Measurements from ENCODE around the gene NUDT2. TPM values are rescaled to one million over a fixed set of nuclear protein-coding genes. Genes with fewer than 3 reads are reported as not detected.
A peak's percentile ranks its signal among the peaks of the same experiment; 100 is the strongest.

Gene NUDT2
- total RNA-seq, 1 donor from 2014 or later = 22.6 TPM

- DNase-seq (ENCODE audit: low spot score) = no peak
Observed at GRCh38 chr9:34370335-34370969, 41.1 kb downstream of the NUDT2 start.

GRCh38 chr9:34370970-34371880, 41.9 kb downstream of the NUDT2 start:
- DNase-seq (ENCODE audit: low spot score) = no peak

- no peak for DNase-seq (ENCODE audit: low spot score)
Observed at GRCh38 chr9:34371886-34372466, 42.6 kb downstream of the NUDT2 start.

GRCh38 chr9:34372467-34373011, 43.2 kb downstream of the NUDT2 start:
- peak; percentile 44 for DNase-seq (ENCODE audit: low spot score)

- no peak for DNase-seq (ENCODE audit: low spot score)
Observed at GRCh38 chr9:34373749-34374148, 44.4 kb downstream of the NUDT2 start.

GRCh38 chr9:34374339-34374738, 45.0 kb downstream of the NUDT2 start:
- no peak for DNase-seq (ENCODE audit: low spot score)

DNA sequence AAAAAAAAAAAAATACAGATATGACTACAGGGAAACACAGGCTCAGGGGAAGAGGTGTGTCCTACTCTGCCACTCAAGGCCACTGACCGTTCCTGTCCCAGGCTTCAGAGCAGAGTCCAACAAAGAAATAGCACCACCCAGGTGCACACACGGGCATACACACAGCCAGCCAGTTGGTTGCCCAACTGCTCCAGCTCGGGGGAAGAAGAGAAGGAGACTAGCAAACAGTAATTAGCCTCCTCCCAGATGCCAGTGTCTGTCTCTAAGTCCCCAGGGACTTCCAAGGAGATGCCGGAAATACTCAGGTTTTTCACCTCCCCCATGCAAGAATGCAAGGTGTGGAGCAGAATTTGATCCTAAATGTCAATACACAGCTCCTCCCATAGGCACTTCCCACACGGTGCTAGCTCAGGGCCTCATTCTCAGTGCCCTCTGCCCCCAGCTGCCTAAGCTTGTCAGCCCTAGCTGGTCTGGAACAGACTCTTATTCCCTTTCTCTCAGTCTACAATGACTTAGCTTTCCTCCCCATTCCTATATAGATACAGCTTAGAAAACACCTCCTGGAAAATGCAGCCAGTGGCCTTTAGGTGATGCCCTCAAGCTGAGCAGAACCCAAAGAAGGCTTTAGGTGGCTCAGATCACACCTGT, 45.7 kb downstream of the NUDT2 start:
- DNase-seq (ENCODE audit: low spot score) = no peak

- peak; percentile 40 for DNase-seq (ENCODE audit: low spot score)
Observed at GRCh38 chr9:34375901-34376595, 46.7 kb downstream of the NUDT2 start.

- DNase-seq (ENCODE audit: low spot score) = peak; percentile 95
Observed at GRCh38 chr9:34376596-34377403, 47.4 kb downstream of the NUDT2 start, which contains the start of gene MYORG. TSS of gene MYORG (minus strand) at chr9:34376898. CDS start at chr9:34372943, 3,955 bp downstream.

- DNase-seq (ENCODE audit: low spot score) = no peak
Observed at GRCh38 chr9:34377404-34377746, 48.0 kb downstream of the NUDT2 start.

- no peak for DNase-seq (ENCODE audit: low spot score)
Observed at GRCh38 chr9:34378376-34379060, 49.1 kb downstream of the NUDT2 start.

- DNase-seq (ENCODE audit: low spot score) = peak; percentile 87
Observed at GRCh38 chr9:34379334-34380033, 50.1 kb downstream of the NUDT2 start.

DNA sequence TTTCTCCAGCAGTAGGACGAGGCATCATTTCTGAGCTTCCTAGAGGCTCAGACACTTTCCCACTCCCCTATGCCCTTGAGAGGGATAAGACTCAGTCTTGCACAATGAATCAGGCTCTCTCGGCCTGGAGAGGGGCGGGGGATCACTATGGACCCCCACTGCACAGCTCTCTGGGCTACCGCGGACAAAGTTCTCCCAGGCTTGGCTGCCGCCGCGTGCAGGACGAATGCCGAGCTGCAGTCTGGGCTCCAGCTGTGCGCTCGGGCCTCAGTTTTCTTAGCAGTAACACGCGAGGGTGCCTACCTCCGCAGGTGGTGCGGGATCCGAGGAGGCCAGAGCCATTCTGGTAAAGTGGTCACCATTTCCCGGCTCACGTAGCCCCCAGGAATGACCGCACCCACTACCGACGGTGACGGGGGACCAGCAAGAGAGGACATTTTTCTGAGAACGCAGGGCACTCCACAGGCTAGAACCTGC, 50.7 kb downstream of the NUDT2 start:
- DNase-seq (ENCODE audit: low spot score) = no peak

DNA sequence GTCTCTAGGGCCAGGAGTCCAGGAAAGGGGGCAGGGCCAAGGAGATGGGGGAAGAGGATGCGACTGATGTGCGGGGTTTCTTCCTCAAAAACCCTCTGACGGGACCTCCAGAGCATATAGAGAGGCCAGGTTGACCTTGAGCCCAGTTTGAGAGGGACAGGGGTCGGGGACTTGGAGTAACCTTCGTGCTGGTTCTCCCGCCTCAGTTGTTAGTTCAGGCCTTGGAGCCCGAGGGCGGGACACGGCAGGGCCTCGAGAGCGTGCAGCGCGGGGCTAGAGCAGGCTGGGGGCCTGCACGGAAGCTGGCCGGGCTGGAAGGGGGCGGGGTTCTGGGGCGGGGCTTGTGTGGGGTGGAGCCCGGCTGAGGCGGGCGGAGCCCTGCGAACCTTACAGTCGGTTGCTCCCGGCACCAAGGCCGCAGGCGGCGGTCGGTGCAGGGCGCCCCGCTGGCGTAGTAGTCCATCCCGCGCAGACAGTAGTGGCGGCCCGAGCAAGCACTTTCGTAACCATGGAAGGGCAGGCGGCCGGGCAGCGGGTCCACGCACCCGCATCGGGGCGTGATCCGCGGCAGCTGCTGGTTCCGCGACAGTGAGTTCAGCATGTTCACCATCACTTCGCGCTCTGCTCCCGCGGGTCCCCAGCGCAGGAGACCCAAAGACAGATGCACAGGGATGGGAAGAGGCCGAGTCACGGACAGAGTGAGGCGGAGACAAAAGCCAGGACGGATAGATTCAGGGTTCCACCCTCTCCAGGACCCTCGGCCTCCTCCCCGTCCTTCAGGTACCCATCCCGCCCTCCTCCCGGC, 51.3 kb downstream of the NUDT2 start:
- peak; percentile 77 for DNase-seq (ENCODE audit: low spot score)

GRCh38 chr9:34381323-34381722, 52.0 kb downstream of the NUDT2 start:
- no peak for DNase-seq (ENCODE audit: low spot score)

- no peak for DNase-seq (ENCODE audit: low spot score)
Observed at GRCh38 chr9:34382054-34382453, 52.7 kb downstream of the NUDT2 start.

DNA sequence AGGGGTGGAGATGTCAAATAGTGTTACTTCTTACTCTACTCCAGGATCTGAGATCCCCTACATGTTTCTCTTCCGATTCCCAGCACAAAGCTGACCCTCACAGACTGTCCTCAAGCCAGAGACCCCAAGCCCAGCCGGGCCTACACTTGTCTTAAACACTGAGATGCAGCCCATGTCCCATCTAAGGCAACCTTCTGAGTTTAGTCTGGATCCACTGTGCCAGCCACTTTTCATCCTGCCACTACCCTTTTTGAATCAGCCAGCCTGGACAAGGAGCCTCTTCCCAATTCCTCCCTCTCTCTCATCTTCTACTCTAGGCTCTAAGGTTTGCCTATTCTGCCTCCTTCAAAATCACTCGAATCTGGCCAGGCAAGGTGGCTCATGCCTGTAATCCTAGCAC, 53.5 kb downstream of the NUDT2 start:
- no peak for DNase-seq (ENCODE audit: low spot score)

- DNase-seq (ENCODE audit: low spot score) = no peak
Observed at GRCh38 chr9:34383904-34384303, 54.5 kb downstream of the NUDT2 start.
